Endodermal cell (in vitro differentiated cells): ENCODE results near the gene EDEM2. TPM values are rescaled to one million over a fixed set of nuclear protein-coding genes. Genes with fewer than 3 reads are reported as not detected.
"Not testable (repeated sequence)": the region's sequence is repeated elsewhere in the genome, so short reads cannot be mapped to it uniquely, and the experiment has no call there.

Source experiments
- DNase-seq: peaks from one replicate; pipeline ENCODE4 v3.0.0-alpha.2; 2017
- H3K27ac ChIP-seq: 2 replicates; pipeline ENCODE4 v1.5.1; 2013; ENCODE audit warnings: mild to moderate bottlenecking, low read depth, low read length, moderate library complexity
- H3K27me3 ChIP-seq: 2 replicates; pipeline ENCODE4 v1.6.1; 2013; ENCODE audit warnings: mild to moderate bottlenecking, low read length, moderate library complexity; ENCODE audit not compliant: insufficient read depth, control insufficient read depth, poor library complexity, severe bottlenecking
- H3K36me3 ChIP-seq: 2 replicates; pipeline ENCODE4 v1.7.0; 2013; ENCODE audit warnings: mild to moderate bottlenecking, low read length, moderate library complexity; ENCODE audit not compliant: control insufficient read depth, insufficient read depth
- H3K4me1 ChIP-seq: one replicate; pipeline ENCODE4 v1.7.0; 2013; ENCODE audit warnings: low read length; ENCODE audit not compliant: control insufficient read depth, insufficient read depth
- H3K4me3 ChIP-seq: 2 replicates; pipeline ENCODE4 v1.5.1; 2013; ENCODE audit warnings: mild to moderate bottlenecking, low read length, moderate library complexity
- H3K9ac ChIP-seq: 2 replicates; pipeline ENCODE4 v1.6.1; 2013; ENCODE audit warnings: mild to moderate bottlenecking, low read length, moderate library complexity; ENCODE audit not compliant: poor library complexity, severe bottlenecking; ENCODE audit errors: extremely low read depth
- H3K9me3 ChIP-seq: 2 replicates; pipeline ENCODE4 v1.6.1; 2013; ENCODE audit warnings: mild to moderate bottlenecking, low read length, moderate library complexity; ENCODE audit not compliant: control insufficient read depth
- H3K27ac Mint-ChIP-seq: 2 replicates; pipeline ENCODE4 v1.8.0; 2020; ENCODE audit warnings: mixed read lengths
- H3K27me3 Mint-ChIP-seq: 2 replicates; pipeline ENCODE4 v1.8.0; 2021; ENCODE audit warnings: mild to moderate bottlenecking, mixed read lengths; ENCODE audit not compliant: insufficient read depth
- H3K36me3 Mint-ChIP-seq: 2 replicates; pipeline ENCODE4 v1.8.0; 2020; ENCODE audit warnings: low read depth, mixed read lengths
- H3K4me1 Mint-ChIP-seq: 2 replicates; pipeline ENCODE4 v1.8.0; 2020; ENCODE audit warnings: mixed read lengths
- H3K4me3 Mint-ChIP-seq: 2 replicates; pipeline ENCODE4 v1.8.0; 2020; ENCODE audit warnings: mild to moderate bottlenecking, moderate library complexity, mixed read lengths
- H3K9me3 Mint-ChIP-seq: 2 replicates; pipeline ENCODE4 v1.8.0; 2020; ENCODE audit warnings: mild to moderate bottlenecking, mixed read lengths
- WGBS, 2 experiments: methylation state at CpG; one replicate each; pipeline versions ENCODE4 v1.1.5 to v1.1.7; 2013; ENCODE audit warnings: missing lambda C conversion rate in 2 of 2, mixed read lengths in 1 of 2; ENCODE audit not compliant: insufficient coverage in 1 of 2, insufficient read length in 1 of 2; 5-methylcytosine and 5-hydroxymethylcytosine counted together
- total RNA-seq, 2 donors: library from RNA; stranded (reverse); fragmentation: NEBNext Ultra II Directional in 1 of 2; extraction: Animal tissue kit (Norgen Biotek cat#: 25700) in 1 of 2; gene quantifications; 2 replicates in 1 of 2; 3 replicates in 1 of 2; pipeline ENCODE4 v1.2.1, GENCODE V29; 2021
- TF ChIP-seq, protein P1 (sequence below): fragments of 200-600 bp; sonication (generic); conservative IDR thresholded peaks from 2 replicates; pipeline ENCODE4 v1.5.0; 2021; ENCODE audit warnings: antibody characterized with exemption, mild to moderate bottlenecking

EDEM2 gene
- total RNA-seq, 2 donors from 2014 or later = 21.4 to 32.2 TPM

DNA sequence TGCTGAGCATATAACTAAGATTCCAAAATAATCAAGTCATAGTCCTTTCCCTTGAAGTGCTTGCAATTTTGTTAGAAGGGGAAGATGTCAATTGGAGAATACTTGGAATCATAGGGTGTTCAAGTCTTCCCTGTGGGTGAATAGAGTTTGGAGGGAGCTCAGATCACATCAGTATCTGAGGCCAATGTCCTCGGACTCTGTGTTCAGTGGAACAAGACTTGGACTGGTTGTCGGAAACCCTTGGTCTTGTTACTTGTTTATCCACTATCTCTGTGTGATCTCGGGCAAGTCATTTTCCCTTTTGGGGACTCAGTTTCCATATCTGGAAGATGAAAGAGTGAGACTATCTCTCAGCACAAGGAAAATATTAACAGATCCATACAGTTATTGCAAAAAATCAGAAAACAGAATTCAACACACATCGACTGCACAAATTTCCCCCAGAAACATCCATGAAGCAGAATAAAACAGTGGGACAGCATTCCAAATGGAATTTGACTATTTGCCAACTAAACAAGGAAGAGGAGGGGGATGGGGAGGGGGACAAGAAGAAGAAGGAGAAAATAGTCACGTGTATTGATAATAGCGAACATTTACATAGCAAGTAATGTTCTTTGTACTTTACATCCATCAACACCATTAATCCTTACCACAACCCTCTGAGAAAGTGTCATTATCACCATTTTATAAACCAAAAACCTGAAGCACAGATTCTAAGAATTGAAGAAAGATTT is 3.9 kb upstream of the EDEM2 start:
- H3K27me3 ChIP-seq = no peaks in the 10 kb centered on the region
- DNase-seq = no peak
- no peak overlapping the region for H3K4me3 ChIP-seq
- 96 to 100% methylated on average over 2 to 6 of the region's 6 CpGs for WGBS, 2 experiments
- no peaks in the 10 kb centered on the region for H3K4me1 ChIP-seq
- Mint-ChIP-seq H3K27ac (no peak overlapping the region), H3K9me3 (peaks cover 21% of the 10 kb centered on the region), H3K4me3 (no peak overlapping the region), H3K4me1 (peaks cover 16% of the 10 kb centered on the region), H3K36me3 (no peaks in the 10 kb centered on the region), H3K27me3 (no peaks in the 10 kb centered on the region)
- H3K27ac ChIP-seq = no peak overlapping the region
- no peaks in the 10 kb centered on the region for H3K36me3 ChIP-seq
- no peak overlapping the region for H3K9ac ChIP-seq
- TF ChIP-seq, protein P1, sequence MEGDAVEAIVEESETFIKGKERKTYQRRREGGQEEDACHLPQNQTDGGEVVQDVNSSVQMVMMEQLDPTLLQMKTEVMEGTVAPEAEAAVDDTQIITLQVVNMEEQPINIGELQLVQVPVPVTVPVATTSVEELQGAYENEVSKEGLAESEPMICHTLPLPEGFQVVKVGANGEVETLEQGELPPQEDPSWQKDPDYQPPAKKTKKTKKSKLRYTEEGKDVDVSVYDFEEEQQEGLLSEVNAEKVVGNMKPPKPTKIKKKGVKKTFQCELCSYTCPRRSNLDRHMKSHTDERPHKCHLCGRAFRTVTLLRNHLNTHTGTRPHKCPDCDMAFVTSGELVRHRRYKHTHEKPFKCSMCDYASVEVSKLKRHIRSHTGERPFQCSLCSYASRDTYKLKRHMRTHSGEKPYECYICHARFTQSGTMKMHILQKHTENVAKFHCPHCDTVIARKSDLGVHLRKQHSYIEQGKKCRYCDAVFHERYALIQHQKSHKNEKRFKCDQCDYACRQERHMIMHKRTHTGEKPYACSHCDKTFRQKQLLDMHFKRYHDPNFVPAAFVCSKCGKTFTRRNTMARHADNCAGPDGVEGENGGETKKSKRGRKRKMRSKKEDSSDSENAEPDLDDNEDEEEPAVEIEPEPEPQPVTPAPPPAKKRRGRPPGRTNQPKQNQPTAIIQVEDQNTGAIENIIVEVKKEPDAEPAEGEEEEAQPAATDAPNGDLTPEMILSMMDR = no peak
- H3K9me3 ChIP-seq = peaks cover 5% of the 10 kb centered on the region

DNA sequence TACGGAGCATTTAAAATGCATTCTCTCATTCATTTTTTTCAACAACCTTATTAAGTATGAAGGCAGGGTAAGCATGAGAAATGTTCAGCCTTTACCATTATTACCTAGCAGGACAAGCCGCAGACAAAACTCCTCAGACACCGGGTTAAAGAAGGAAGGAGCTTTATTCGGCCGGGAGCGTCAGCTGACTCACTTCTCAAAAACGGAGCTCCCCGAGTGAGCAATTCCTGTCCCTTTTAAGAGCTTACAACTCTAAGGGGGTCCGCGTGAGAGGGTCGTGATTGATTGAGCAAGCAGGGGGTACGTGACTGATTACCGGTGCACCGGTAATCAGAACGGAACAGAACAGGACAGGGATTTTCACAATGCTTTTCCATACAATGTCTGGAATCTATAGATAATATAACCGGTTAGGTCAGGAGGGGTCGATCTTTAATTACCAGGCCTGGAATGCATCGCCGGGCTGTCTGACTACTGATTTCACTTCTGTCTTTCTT is 487 bp upstream of the EDEM2 start:
- Histone ChIP-seq H3K4me3 (peak overlapping the region; percentile 92), H3K9ac (peak overlapping the region; percentile 23)
- peaks cover 14% of the 10 kb centered on the region for H3K9me3 Mint-ChIP-seq
- WGBS, 2 experiments = 17 to 25% methylated on average over 8 to 19 of the region's 19 CpGs
- not testable (repeated sequence) for H3K4me1 ChIP-seq, H3K27me3 ChIP-seq, H3K27ac ChIP-seq, H3K36me3 ChIP-seq, H3K9me3 ChIP-seq, H3K27me3 Mint-ChIP-seq
- peaks cover 16% of the 10 kb centered on the region for H3K4me1 Mint-ChIP-seq
- peak overlapping the region; percentile 78 for H3K27ac Mint-ChIP-seq
- peak; percentile 57 for DNase-seq
- peaks cover 16% of the 10 kb centered on the region for H3K36me3 Mint-ChIP-seq
- peak overlapping the region; percentile 83 for H3K4me3 Mint-ChIP-seq

DNA sequence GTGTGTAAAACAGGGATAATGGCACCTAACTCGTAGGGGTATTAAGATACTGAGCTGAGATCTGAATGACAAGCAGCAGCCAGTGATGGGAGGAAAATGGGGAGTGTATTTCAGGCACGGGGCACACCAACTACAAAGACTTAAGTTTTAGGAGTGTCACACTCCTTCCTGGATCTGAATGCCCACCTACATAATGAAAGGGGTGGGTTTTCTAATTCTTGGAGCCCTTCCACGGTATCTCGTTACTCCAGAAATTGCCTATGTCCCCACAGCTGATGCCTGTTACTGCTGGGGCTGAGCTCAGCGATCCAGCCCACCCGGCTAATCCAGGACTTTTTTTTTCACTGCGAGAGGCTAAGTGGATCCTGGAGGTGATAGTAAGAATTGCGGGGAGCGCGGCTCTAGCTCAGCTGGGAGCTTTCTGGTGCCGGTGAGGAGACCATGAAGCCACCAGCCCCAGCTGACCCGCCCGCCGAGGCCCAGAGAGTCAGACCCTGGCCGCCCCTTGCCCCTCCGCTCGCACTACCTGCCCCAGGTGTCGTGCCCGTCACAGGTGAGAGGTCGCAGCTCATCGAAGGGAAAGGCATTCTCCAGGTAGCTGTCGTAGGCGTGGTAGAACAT is 727 bp downstream of the EDEM2 start:
- Histone ChIP-seq H3K9me3 (no peaks in the 10 kb centered on the region), H3K36me3 (peaks cover 13% of the 10 kb centered on the region), H3K9ac (peak overlapping the region; percentile 63), H3K27me3 (no peaks in the 10 kb centered on the region), H3K4me3 (peak overlapping the region; percentile 92), H3K4me1 (no peaks in the 10 kb centered on the region), H3K27ac (no peak overlapping the region)
- TF ChIP-seq, protein P1 = peak; percentile 53
- peaks cover 26% of the 10 kb centered on the region for H3K36me3 Mint-ChIP-seq
- H3K9me3 Mint-ChIP-seq = peaks cover 6% of the 10 kb centered on the region
- peak; percentile 82 for DNase-seq
- no peaks in the 10 kb centered on the region for H3K27me3 Mint-ChIP-seq
- H3K4me1 Mint-ChIP-seq = peaks cover 16% of the 10 kb centered on the region
- peak overlapping the region; percentile 83 for H3K4me3 Mint-ChIP-seq
- peak overlapping the region; percentile 89 for H3K27ac Mint-ChIP-seq
- 5 to 6% methylated on average over 13 to 23 of the region's 23 CpGs for WGBS, 2 experiments
